Stimulated activated CD8-positive, alpha-beta memory T cell treated with anti-CD3 and anti-CD28 coated beads, Interleukin-4, amount 100 ng/mL, for 1 hour (primary cell): ENCODE data around the gene ZNF549.
A peak's percentile ranks its signal among the peaks of the same experiment; 100 is the strongest.

Experiments used
- DNase-seq, 2 donors: peaks; one replicate each; pipeline ENCODE4 v3.0.0-alpha.2; 2020; ENCODE audit warnings: low read depth in 2 of 2, low spot score in 1 of 2

ZNF549 gene

DNA sequence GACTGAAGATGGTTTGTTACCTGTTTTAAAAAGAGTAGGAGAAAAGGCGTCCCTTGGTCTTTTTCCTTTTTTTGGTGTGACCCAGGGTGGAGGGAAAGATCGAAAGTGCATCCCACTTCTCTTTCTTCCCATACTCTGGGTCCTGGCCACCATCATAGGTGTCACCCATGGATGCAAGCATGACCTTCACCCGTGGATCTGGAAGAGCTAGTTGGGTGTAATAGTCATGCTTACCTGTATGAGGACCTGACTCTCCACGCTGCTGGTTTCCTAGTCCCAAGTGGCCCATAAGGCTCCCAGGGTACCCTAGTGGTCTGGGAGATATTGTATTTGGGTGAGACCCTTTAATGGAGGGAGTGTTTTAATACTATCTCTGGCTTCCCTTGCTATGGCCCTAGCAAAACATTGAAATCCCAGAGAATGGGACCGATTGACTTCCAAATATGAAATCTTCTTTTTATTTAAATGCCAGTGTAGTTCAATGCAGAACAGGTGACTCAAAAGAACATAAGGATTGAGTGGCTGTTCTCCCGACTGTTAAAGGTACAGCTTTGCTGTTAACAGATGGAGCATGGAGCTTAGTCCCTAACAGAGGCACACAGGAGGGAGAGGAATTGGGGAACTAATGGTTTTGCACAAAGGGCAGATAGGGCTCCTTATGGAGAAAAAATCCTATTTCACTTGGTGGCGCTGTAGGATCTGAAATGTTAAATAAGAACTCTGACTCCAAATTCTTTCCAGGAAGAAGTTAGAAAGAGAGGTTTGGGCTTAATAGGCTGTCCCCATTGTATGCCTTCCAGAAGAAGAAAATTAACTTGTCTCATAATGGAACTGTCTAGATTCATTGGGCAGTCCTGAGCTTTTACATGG, 39.5 kb downstream of the ZNF549 start:
- DNase-seq, result no peak

DNA sequence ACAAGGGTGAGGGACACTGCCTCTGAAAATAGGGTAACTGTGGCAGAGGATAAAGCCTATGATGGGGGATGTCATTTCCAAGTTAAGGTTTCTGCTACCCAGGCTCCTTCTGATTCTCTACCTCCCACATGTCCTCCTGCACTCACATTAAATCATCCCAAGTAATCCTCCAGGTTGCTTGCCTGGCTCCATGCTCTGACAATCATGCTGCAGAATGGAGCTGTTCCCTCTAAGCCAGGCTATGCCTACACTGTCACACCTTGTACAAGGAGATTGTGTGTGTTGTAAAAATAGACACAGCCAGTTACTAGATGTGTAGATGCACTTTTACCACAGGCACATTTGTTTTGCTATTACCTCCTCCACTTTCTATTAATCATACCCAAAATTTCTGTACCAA, 43.6 kb downstream of the ZNF549 start:
- DNase-seq, result no peak

- no peak for DNase-seq
These were observed 45.3 kb downstream of the ZNF549 start for GRCh38 chr19:57572415-57572947.

DNA sequence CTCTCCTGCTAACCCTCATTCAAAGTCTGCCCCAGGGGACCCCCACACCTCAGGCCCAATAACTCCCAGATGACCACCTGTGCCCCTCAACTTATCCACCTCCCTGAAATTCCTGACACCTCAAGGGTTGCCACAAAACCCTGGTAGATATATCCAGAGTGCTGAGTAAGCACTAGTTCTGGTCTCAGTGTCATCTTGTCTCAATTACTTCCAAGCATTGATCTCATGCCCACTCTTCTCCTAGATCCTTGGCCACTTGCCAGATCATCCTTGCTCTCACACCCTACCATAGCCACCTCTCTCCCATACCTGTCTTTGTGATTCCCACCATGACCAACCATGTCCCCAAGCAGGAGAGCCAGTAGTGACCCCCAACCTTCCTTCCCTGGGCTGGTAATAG, 49.5 kb downstream of the ZNF549 start:
- no peak for DNase-seq

DNA sequence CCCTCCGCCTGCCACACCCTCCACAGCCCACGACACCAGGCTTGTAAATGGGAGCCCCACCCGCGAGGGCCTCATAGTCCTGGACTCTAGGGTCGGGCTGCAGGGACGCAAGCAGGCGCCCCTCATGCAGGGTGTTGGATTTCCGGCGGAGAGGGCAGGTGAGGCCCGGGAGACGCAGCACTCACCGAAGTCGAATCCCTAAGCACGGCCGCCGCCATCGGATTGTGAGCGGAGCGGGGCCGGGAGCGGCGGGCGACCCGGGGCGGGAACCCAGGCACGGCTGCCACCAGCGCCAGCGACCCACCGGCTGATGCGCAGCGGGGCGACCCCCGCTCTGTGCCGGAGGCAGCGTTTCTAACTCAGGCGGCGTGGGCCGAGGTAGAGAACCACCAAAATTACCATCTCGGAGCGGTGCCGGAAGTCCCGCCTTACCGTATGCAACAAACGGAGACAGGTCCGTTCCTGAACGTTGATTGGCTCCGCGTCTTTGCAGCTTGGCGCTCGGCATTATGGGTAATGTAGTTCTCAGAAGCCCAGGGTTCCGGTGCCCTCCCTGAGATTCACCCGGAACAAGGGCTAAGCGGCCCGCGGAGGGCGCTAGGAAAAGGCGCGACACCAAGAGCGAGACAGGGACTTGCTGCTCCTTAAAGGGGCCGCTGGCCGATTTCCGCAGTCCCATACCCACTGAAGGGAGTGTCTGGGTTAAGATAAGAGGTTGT, 51.5 kb downstream of the ZNF549 start, which contains the start of gene ZNF416:
ZNF416 (minus strand) TSS at position 425 of the 719 bp plus-strand sequence; CDS start at position 218, 207 bp downstream.
- peak; percentile 78 to 93 for DNase-seq

DNA sequence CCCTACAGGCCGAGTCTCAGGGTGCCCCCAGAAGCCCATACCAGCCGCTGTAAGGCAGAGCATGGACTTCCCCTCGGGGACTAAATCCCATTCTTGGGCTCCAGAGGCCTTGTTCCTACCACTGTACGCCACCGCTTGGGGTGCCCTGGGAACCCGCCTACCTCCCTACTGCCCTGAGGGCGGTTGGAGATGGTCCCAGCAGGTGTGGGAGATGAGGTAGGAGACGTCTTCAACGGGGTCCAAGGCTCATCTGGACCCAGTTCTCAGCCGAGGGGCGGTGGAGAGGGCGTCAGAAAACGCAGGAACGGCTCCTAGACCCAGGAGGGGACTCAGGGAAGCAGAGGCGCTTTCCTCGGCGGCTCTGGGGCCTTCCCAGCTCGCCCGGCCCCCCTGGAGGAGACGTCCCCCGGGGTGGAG, 56.0 kb downstream of the ZNF549 start:
- DNase-seq, result no peak

GRCh38 chr19:57583521-57584416, 56.6 kb downstream of the ZNF549 start, which contains the start of gene ZIK1:
Gene ZIK1 (plus strand): TSS chr19:57584145. CDS start chr19:57584357, 212 bp downstream.
- peak; percentile 69 to 78 for DNase-seq

DNA sequence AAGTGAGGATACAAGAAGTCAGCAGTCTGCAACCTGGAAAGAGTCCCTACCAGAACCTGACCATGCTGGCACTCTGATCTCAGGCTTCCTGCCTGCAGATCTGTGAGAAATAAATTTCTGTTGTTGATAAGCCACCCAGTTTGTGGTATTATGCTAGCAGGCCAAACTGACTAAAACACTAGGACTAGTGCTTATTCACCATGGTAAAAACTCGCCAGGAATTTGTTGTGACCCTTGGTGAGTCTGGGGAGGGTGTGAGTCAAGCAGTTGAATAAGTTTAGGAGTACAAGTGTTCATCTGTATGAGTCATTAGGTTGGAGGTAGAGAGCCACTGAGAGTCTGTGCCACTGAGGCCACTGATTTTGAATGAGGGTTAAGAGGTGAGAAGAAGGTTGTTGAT, 60.4 kb downstream of the ZNF549 start:
- no peak for DNase-seq

GRCh38 chr19:57599377-57599760, 72.2 kb downstream of the ZNF549 start:
- no peak for DNase-seq

DNA sequence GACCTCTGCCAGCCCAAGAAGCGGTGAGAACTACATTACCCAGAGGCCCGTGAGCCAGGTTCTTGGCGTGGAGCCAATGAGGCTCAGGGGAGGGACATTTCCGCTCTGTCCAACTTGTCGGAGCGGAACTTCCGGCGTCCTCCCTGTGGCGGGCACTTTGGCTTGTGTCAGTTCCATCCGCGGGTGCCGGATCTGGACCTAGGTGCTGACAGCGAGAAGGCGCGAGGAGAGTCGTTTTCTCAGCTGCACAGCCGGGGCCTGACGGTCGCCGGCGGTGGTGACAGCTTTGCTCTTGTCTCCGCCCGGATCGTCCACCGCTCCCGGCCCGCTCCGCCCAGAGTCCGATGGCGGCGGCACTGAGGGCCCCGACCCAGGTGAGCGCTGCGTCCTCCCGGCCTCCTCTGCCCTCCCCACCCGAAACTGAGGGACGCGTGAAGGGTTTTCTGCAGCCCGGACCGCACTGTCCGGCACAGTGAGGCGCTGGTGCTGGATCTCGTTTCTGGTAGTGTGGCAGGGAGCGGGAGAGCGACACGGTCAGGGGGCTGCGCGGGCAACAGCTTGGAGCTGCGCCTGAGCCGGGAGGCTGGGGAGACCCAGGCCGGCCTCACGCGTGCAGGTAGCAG, 72.7 kb downstream of the ZNF549 start, which contains the start of gene ZNF530:
ZNF530 (plus strand) TSS at position 125 of the 623 bp plus-strand sequence. CDS start 4,461 bp downstream, outside the sequence.
- DNase-seq, result peak; percentile 66 to 74

DNA sequence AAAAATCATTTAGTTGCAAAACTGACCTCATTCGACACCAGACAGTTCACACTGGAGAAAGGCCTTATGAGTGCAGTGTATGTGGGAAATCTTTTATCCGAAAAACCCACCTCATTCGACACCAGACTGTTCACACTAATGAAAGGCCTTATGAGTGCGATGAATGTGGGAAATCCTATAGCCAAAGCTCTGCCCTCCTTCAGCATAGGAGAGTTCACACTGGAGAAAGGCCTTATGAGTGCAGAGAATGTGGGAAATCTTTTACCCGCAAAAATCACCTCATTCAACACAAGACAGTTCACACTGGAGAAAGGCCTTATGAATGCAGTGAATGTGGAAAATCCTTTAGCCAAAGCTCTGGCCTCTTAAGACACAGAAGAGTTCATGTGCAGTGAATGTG, 79.8 kb downstream of the ZNF549 start:
- no peak for DNase-seq
